22Rv1 (cell line): Measurements from ENCODE around the gene WDR1.

ENCODE experiments used
- ZFX ChIP-seq: fragments of 450-650 bp; IDR thresholded peaks from 2 replicates; pipeline ENCODE4 v1.6.1; 2017; ENCODE audit warnings: antibody characterized with exemption, borderline replicate concordance
- TF ChIP-seq, protein P1 (sequence below): fragments of 450-650 bp; IDR thresholded peaks from 2 replicates; pipeline ENCODE4 v1.5.1; 2017; ENCODE audit warnings: mild to moderate bottlenecking

DNA sequence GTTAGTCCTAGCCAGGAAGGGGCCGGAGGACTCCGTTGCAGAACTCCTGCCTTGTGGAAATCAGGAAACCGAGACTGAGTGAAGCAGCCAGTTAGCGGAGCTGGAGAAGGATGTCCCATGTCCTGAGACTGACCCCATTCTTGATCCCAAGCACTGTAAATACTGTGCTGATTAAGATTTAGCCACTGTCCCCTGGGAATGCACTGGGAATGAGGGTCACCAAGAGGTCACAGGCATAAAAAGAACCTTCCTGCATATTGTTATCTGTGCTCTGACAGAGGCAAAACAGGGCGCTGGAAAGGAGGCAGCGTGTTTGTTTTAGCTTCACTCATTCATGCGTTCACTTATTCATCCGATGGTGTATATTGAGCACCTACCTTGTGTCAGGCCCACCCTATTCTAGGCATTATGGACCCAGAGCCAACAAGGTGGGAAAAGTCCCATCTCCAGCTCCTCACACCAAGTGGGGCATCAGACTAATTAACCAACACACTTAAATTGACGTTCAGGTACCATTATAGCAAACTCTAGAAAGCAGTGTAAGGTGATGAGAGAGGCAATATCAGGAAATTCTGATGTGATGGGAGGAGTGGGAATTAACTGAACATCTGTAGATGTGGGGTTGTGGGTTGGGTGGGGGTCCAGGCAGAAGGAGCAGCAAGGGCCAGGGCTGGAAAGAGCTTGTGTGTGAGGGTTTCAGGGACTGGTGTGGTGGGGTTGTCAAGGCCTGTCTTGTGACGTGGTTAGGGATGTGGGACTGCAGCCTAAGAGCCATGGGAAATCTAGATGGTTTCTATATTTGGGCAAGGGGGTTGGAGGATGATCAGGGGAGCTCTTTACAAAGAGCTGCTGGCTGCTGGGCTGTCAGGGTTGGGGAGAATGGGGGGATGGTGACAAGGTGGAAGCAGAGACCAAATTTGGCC is 84.7 kb downstream of the WDR1 start:
- TF ChIP-seq ZFX, result no peak
- TF ChIP-seq, protein P1, sequence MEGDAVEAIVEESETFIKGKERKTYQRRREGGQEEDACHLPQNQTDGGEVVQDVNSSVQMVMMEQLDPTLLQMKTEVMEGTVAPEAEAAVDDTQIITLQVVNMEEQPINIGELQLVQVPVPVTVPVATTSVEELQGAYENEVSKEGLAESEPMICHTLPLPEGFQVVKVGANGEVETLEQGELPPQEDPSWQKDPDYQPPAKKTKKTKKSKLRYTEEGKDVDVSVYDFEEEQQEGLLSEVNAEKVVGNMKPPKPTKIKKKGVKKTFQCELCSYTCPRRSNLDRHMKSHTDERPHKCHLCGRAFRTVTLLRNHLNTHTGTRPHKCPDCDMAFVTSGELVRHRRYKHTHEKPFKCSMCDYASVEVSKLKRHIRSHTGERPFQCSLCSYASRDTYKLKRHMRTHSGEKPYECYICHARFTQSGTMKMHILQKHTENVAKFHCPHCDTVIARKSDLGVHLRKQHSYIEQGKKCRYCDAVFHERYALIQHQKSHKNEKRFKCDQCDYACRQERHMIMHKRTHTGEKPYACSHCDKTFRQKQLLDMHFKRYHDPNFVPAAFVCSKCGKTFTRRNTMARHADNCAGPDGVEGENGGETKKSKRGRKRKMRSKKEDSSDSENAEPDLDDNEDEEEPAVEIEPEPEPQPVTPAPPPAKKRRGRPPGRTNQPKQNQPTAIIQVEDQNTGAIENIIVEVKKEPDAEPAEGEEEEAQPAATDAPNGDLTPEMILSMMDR, result no peak
